Loucy (cell line): ENCODE results near the gene IRF2BP1.
A peak's percentile ranks its signal among the peaks of the same experiment; 100 is the strongest.

Experiments
- H2AFZ ChIP-seq: fragments of 200-600 bp; sonication (generic); 2 replicates; pipeline ENCODE4 v1.6.0; 2016; ENCODE audit warnings: antibody characterized with exemption, mild to moderate bottlenecking, low read length, moderate library complexity
- H3F3A ChIP-seq: fragments of 200-600 bp; 2 replicates; pipeline ENCODE4 v1.6.0; 2016; ENCODE audit warnings: antibody characterized with exemption, low read depth, mild to moderate bottlenecking
- H3K27me3 ChIP-seq: fragments of 200-600 bp; sonication (generic); 2 replicates; pipeline ENCODE4 v1.6.1; 2014; ENCODE audit warnings: low read length, mild to moderate bottlenecking; ENCODE audit not compliant: insufficient read depth, poor library complexity, severe bottlenecking
- H3K36me3 ChIP-seq: fragments of 200-600 bp; sonication (generic); 2 replicates; pipeline ENCODE4 v1.6.1; 2016; ENCODE audit warnings: low read length; ENCODE audit not compliant: insufficient read depth
- H3K4me1 ChIP-seq: fragments of 200-600 bp; sonication (generic); 2 replicates; pipeline ENCODE4 v1.5.1; 2014; ENCODE audit warnings: low read length, mild to moderate bottlenecking; ENCODE audit not compliant: insufficient read depth, poor library complexity, severe bottlenecking
- H3K4me2 ChIP-seq: fragments of 200-600 bp; sonication (generic); 2 replicates; pipeline ENCODE4 v1.6.0; 2014; ENCODE audit warnings: antibody characterized with exemption, low read length, low read depth, mild to moderate bottlenecking; ENCODE audit not compliant: poor library complexity, severe bottlenecking
- H3K4me3 ChIP-seq: fragments of 200-600 bp; sonication (generic); 2 replicates; pipeline ENCODE4 v1.5.1; 2014; ENCODE audit warnings: low read length, mild to moderate bottlenecking, mixed read lengths; ENCODE audit not compliant: poor library complexity, severe bottlenecking
- H3K79me2 ChIP-seq: fragments of 200-600 bp; sonication (generic); 2 replicates; pipeline ENCODE4 v1.6.1; 2014; ENCODE audit warnings: low read length; ENCODE audit not compliant: insufficient read depth
- H3K9ac ChIP-seq: fragments of 200-600 bp; sonication (generic); 2 replicates; pipeline ENCODE4 v1.6.0; 2014; ENCODE audit warnings: mild to moderate bottlenecking, low read depth, low read length, moderate library complexity; ENCODE audit not compliant: poor library complexity, severe bottlenecking
- H3K9me2 ChIP-seq: fragments of 200-600 bp; sonication (generic); replicated peaks from 2 replicates; pipeline ENCODE4 v1.6.1; 2016; ENCODE audit warnings: low read depth, low read length, mixed read lengths
- H3K9me3 ChIP-seq: fragments of 200-600 bp; sonication (generic); 2 replicates; pipeline ENCODE4 v1.6.1; 2014; ENCODE audit warnings: mild to moderate bottlenecking, antibody characterized with exemption, low read length, low read depth; ENCODE audit not compliant: insufficient read depth
- H4K20me1 ChIP-seq: fragments of 200-600 bp; sonication (generic); 2 replicates; pipeline ENCODE4 v1.6.0; 2014; ENCODE audit warnings: antibody characterized with exemption, low read length, mild to moderate bottlenecking; ENCODE audit not compliant: insufficient read depth, poor library complexity, severe bottlenecking
- EZH2phosphoT487 ChIP-seq: fragments of 200-600 bp; IDR thresholded peaks from 2 replicates; pipeline ENCODE4 v1.6.1; 2018; ENCODE audit warnings: antibody characterized with exemption, mild to moderate bottlenecking, moderate library complexity, borderline replicate concordance
- TF ChIP-seq, protein P1 (sequence below): fragments of 200-600 bp; sonication (generic); conservative IDR thresholded peaks from 2 replicates; pipeline ENCODE4 v1.5.1; 2014; ENCODE audit warnings: mild to moderate bottlenecking, antibody characterized with exemption, low read length

The IRF2BP1 gene

DNA sequence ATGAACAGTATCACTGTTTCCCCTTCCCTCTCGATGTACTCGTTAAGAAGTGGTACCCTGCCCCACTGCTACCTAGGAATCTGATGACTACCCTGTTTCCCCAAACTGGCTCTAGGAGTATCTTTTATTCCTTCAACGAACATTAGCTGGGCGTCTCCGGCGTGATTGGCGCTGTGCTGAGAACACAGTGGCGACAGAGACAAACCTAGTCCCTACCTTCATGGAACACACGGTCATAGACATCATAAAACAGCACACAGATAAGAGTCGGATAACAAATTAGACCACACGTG lies 23.7 kb downstream of the IRF2BP1 start:
- peaks cover 13% of the 10 kb centered on the region for H4K20me1 ChIP-seq
- H2AFZ ChIP-seq = peak overlapping the region; percentile 79

DNA sequence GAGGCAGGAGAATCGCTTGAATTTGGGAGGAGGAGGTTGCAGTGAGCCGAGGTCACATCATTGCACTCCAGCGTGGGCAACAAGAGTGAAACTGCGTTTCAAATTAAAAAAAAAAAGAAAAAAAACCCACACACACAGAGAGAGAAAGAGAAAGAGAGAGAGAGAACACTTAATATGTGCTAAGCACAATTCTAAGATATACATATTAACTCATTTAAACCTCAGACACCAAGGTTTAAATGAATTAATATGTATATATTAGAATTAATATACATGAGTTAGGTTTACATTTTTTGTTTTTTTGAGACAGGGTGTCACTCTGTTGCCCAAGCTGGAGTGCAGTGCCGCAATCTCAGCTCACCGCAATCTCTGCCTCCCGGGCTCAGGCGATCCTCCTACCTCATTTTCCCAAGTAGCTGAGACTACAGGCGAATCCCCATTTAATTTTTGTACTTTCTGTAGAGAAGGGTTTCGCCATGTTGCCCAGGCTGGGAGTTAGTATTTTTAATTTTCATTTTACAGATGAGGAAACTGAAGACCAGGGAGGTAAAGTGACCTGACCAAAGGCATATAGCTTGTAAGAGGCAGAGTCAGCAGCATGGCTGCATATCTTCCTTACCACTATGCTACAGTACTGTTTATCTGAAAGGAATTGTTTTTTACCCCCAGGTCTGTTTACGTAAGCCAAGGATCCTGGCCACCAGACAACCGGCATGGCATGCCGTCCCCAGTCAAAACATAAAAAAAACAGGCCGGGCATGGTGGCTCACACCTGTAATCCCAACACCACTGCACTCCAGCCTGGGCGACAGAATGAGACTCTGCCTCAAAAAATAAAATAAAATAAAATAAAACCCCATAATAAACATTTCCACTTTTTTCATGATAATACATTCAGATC lies 25.3 kb downstream of the IRF2BP1 start:
- H3K27me3 ChIP-seq = no peaks in the 10 kb centered on the region
- H3K9ac ChIP-seq = no peak overlapping the region
- H3K4me1 ChIP-seq = peaks cover 9% of the 10 kb centered on the region
- H3K9me2 ChIP-seq = no peaks in the 10 kb centered on the region
- peak overlapping the region; percentile 81 for H3K4me3 ChIP-seq
- H3K9me3 ChIP-seq = no peaks in the 10 kb centered on the region
- H4K20me1 ChIP-seq = peaks cover 13% of the 10 kb centered on the region
- no peak for TF ChIP-seq EZH2phosphoT487
- TF ChIP-seq, protein P1, sequence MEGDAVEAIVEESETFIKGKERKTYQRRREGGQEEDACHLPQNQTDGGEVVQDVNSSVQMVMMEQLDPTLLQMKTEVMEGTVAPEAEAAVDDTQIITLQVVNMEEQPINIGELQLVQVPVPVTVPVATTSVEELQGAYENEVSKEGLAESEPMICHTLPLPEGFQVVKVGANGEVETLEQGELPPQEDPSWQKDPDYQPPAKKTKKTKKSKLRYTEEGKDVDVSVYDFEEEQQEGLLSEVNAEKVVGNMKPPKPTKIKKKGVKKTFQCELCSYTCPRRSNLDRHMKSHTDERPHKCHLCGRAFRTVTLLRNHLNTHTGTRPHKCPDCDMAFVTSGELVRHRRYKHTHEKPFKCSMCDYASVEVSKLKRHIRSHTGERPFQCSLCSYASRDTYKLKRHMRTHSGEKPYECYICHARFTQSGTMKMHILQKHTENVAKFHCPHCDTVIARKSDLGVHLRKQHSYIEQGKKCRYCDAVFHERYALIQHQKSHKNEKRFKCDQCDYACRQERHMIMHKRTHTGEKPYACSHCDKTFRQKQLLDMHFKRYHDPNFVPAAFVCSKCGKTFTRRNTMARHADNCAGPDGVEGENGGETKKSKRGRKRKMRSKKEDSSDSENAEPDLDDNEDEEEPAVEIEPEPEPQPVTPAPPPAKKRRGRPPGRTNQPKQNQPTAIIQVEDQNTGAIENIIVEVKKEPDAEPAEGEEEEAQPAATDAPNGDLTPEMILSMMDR = no peak
- H3K36me3 ChIP-seq = peaks cover 4% of the 10 kb centered on the region; the same call in 1 of the 2 replicates
- H3K4me2 ChIP-seq = peak overlapping the region; percentile 74
- peaks cover 37% of the 10 kb centered on the region for H3K79me2 ChIP-seq
- H2AFZ ChIP-seq = no peak overlapping the region
- no peaks in the 10 kb centered on the region for H3F3A ChIP-seq

More for the DNA sequence above, 23.7 kb downstream of the IRF2BP1 start:
- no peaks in the 10 kb centered on the region for H3K27me3 ChIP-seq
- no peaks in the 10 kb centered on the region for H3K9me2 ChIP-seq
- peaks cover 37% of the 10 kb centered on the region for H3K79me2 ChIP-seq
- H3K9me3 ChIP-seq = no peaks in the 10 kb centered on the region
- H3K4me1 ChIP-seq = peaks cover 9% of the 10 kb centered on the region
- no peak for TF ChIP-seq EZH2phosphoT487
- TF ChIP-seq, protein P1 = no peak
- H3F3A ChIP-seq = no peaks in the 10 kb centered on the region
- peak overlapping the region; percentile 74 for H3K4me2 ChIP-seq
- peak overlapping the region; percentile 81 for H3K4me3 ChIP-seq
- H3K36me3 ChIP-seq = peaks cover 4% of the 10 kb centered on the region; the same call in 1 of the 2 replicates
- peak overlapping the region; percentile 85 for H3K9ac ChIP-seq

DNA sequence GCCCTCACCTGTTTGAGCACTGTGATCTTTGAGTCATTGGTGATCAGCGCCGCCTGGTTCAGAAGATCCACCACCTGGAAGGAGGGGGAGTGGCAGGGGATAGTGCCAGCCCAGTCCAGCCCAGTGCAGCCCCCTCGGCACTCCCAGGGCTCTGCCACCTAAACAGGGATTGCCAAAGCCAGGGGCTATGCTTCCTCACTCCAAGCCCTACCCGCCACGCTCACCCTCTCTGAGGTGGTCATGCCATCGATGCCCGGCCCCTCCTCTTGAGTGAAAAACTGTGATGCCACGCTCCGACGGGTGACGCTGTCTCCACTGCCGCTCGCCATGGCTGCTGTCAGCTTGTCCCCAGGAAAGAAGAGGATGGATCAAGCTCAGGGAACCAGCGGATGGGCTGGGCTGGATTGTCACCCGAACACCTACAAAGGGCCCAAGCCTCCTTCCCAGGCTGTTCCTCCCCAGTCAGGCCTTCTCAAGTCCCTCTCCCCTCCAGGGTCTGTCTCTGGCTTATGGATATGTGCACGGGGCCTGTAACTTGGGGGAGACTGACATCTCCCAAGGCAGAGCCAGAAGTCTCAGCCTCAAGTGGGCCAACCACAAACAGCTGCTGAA lies 31.7 kb downstream of the IRF2BP1 start:
- H3K4me2 ChIP-seq = no peak overlapping the region
- no peaks in the 10 kb centered on the region for H3K9me3 ChIP-seq
- peaks cover 11% of the 10 kb centered on the region; the same call in 1 of the 2 replicates for H3K79me2 ChIP-seq
- TF ChIP-seq EZH2phosphoT487 = no peak
- TF ChIP-seq, protein P1 = no peak
- no peak overlapping the region for H2AFZ ChIP-seq
- peaks cover 3% of the 10 kb centered on the region for H4K20me1 ChIP-seq
- no peaks in the 10 kb centered on the region for H3K4me1 ChIP-seq
- H3K9ac ChIP-seq = no peak overlapping the region
- H3F3A ChIP-seq = no peaks in the 10 kb centered on the region
- H3K36me3 ChIP-seq = peaks cover 35% of the 10 kb centered on the region; the same call in 1 of the 2 replicates
- no peaks in the 10 kb centered on the region for H3K27me3 ChIP-seq
- no peaks in the 10 kb centered on the region for H3K9me2 ChIP-seq
- H3K4me3 ChIP-seq = no peak overlapping the region
